Ishikawa (cell line): ENCODE results near the gene KCTD7.

Experiments
- EGR1 ChIP-seq: IDR thresholded peaks from 2 replicates; pipeline ENCODE4 v1.6.1; 2012
- EP300 ChIP-seq: IDR thresholded peaks from 2 replicates; pipeline ENCODE4 v1.6.1; 2012; ENCODE audit warnings: borderline replicate concordance
- NFIC ChIP-seq: IDR thresholded peaks from 2 replicates; pipeline ENCODE4 v1.6.1; 2012
- YY1 ChIP-seq: IDR thresholded peaks from 2 replicates; pipeline ENCODE4 v1.6.1; 2012; ENCODE audit warnings: low read depth
- ZBTB7A ChIP-seq: IDR thresholded peaks from 2 replicates; pipeline ENCODE4 v1.6.1; 2012; ENCODE audit warnings: low read depth
- TF ChIP-seq, protein P1 (sequence below): IDR thresholded peaks from 2 replicates; pipeline ENCODE4 v1.6.1; 2012
- TF ChIP-seq, protein P2 (sequence below): IDR thresholded peaks from 2 replicates; pipeline ENCODE4 v1.6.1; 2012

DNA sequence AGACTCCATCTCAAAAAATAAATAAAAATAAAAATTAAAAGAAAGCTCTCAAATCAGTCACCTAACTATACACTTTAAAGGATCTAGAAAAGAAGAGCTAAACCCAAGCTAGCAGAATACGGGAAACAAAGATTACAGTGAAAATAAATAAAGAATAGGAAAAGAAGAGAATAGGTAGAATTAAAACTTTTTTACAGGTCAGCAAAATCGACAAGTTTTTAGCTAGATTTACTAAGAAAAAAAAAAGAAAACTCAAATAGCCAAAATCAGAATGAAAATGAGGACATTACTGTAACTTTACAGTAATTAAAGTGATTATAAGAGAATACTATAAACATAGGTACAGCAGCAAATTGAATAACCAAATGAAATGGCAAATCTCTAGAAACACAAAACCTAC lies 60.4 kb downstream of the KCTD7 start:
- TF ChIP-seq YY1: no peak
- TF ChIP-seq NFIC: no peak
- TF ChIP-seq ZBTB7A: no peak
- no peak for TF ChIP-seq EGR1
- TF ChIP-seq, protein P1, sequence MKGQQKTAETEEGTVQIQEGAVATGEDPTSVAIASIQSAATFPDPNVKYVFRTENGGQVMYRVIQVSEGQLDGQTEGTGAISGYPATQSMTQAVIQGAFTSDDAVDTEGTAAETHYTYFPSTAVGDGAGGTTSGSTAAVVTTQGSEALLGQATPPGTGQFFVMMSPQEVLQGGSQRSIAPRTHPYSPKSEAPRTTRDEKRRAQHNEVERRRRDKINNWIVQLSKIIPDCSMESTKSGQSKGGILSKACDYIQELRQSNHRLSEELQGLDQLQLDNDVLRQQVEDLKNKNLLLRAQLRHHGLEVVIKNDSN: no peak
- TF ChIP-seq EP300: no peak
- TF ChIP-seq, protein P2, sequence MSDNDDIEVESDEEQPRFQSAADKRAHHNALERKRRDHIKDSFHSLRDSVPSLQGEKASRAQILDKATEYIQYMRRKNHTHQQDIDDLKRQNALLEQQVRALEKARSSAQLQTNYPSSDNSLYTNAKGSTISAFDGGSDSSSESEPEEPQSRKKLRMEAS: no peak
